ENCODE measurements around the gene TNFRSF4.

Gene TNFRSF4

GRCh38 chr1:1213345-1214265 lies at the start of gene TNFRSF4:
Gene TNFRSF4, minus strand, starts transcription at chr1:1214153. Its CDS starts 26 bp downstream, at chr1:1214127.
- H3F3A ChIP-seq (ENCODE audit: low read depth): 0 out of 2 replicates have a peak, but pooled peaks cover 3% of the 10 kb centered on the region
- H3K79me2 ChIP-seq (ENCODE audit: insufficient read depth, low read length): peaks cover 20% of the 10 kb centered on the region; the same call in 1 of the 2 replicates
- H3K9ac ChIP-seq (ENCODE audit: low read depth, low read length, poor library complexity, severe bottlenecking): peak within 1 kb of the TSS; percentile 77
- peaks cover 41% of the 10 kb centered on the region for H3K4me1 ChIP-seq (ENCODE audit: insufficient read depth, low read length, poor library complexity, severe bottlenecking)
- peak within 1 kb of the TSS; percentile 71 for H3K4me3 ChIP-seq (ENCODE audit: low read length, poor library complexity, severe bottlenecking)
- no peaks in the 10 kb centered on the region for H4K20me1 ChIP-seq (ENCODE audit: insufficient read depth, low read length, poor library complexity, severe bottlenecking)
- no peak for TF ChIP-seq CTCF (conservative IDR thresholded peaks at IDR 0.05; ENCODE audit: low read length)
- TF ChIP-seq EZH2phosphoT487 (IDR thresholded peaks at IDR 0.05; ENCODE audit: borderline replicate concordance): no peak
- H3K36me3 ChIP-seq (ENCODE audit: insufficient read depth, low read length): peaks cover 24% of the 10 kb centered on the region; the same call in 1 of the 2 replicates
- H3K9me2 ChIP-seq (replicated peaks; ENCODE audit: low read depth, low read length): no peaks in the 10 kb centered on the region
- H3K9me3 ChIP-seq (ENCODE audit: insufficient read depth, low read depth, low read length): no peaks in the 10 kb centered on the region
- H3K4me2 ChIP-seq (ENCODE audit: low read depth, low read length, poor library complexity, severe bottlenecking): peak within 1 kb of the TSS; percentile 78
- H3K27me3 ChIP-seq (ENCODE audit: insufficient read depth, low read length, poor library complexity, severe bottlenecking): no peaks in the 10 kb centered on the region
- H2AFZ ChIP-seq (ENCODE audit: low read length): no peak within 1 kb of the TSS

GRCh38 chr1:1262758-1263157 lies 48.8 kb upstream of the TNFRSF4 start:
- no peak overlapping the region for H2AFZ ChIP-seq (ENCODE audit: low read length)
- H3K4me2 ChIP-seq (ENCODE audit: low read depth, low read length, poor library complexity, severe bottlenecking): no peak overlapping the region

GRCh38 chr1:1262071-1262470 lies 48.1 kb upstream of the TNFRSF4 start:
- H3K79me2 ChIP-seq (ENCODE audit: insufficient read depth, low read length): peaks cover 6% of the 10 kb centered on the region; the same call in 1 of the 2 replicates
- H3K9me3 ChIP-seq (ENCODE audit: insufficient read depth, low read depth, low read length): no peaks in the 10 kb centered on the region
- no peak overlapping the region for H2AFZ ChIP-seq (ENCODE audit: low read length)
- H3K4me3 ChIP-seq (ENCODE audit: low read length, poor library complexity, severe bottlenecking): no peak overlapping the region
- H3K4me1 ChIP-seq (ENCODE audit: insufficient read depth, low read length, poor library complexity, severe bottlenecking): no peaks in the 10 kb centered on the region
- H3K9ac ChIP-seq (ENCODE audit: low read depth, low read length, poor library complexity, severe bottlenecking): no peak overlapping the region
- peaks cover 1% of the 10 kb centered on the region for H4K20me1 ChIP-seq (ENCODE audit: insufficient read depth, low read length, poor library complexity, severe bottlenecking)
- no peaks in the 10 kb centered on the region for H3F3A ChIP-seq (ENCODE audit: low read depth)
- H3K36me3 ChIP-seq (ENCODE audit: insufficient read depth, low read length): peaks cover 20% of the 10 kb centered on the region; the same call in 1 of the 2 replicates
- no peaks in the 10 kb centered on the region for H3K27me3 ChIP-seq (ENCODE audit: insufficient read depth, low read length, poor library complexity, severe bottlenecking)
- no peaks in the 10 kb centered on the region for H3K9me2 ChIP-seq (replicated peaks; ENCODE audit: low read depth, low read length)
- TF ChIP-seq EZH2phosphoT487 (IDR thresholded peaks at IDR 0.05; ENCODE audit: borderline replicate concordance) (no peak), CTCF (conservative IDR thresholded peaks at IDR 0.05; ENCODE audit: low read length) (no peak)
- H3K4me2 ChIP-seq (ENCODE audit: low read depth, low read length, poor library complexity, severe bottlenecking): no peak overlapping the region

More at GRCh38 chr1:1262758-1263157, 48.8 kb upstream of the TNFRSF4 start:
- Histone ChIP-seq H3K9ac (ENCODE audit: low read depth, low read length, poor library complexity, severe bottlenecking) (no peak overlapping the region), H3K9me2 (replicated peaks; ENCODE audit: low read depth, low read length) (no peaks in the 10 kb centered on the region), H3F3A (ENCODE audit: low read depth) (no peaks in the 10 kb centered on the region), H3K27me3 (ENCODE audit: insufficient read depth, low read length, poor library complexity, severe bottlenecking) (no peaks in the 10 kb centered on the region), H3K36me3 (ENCODE audit: insufficient read depth, low read length) (peaks cover 20% of the 10 kb centered on the region; the same call in 1 of the 2 replicates), H3K79me2 (ENCODE audit: insufficient read depth, low read length) (peaks cover 13% of the 10 kb centered on the region; the same call in 1 of the 2 replicates), H4K20me1 (ENCODE audit: insufficient read depth, low read length, poor library complexity, severe bottlenecking) (peaks cover 7% of the 10 kb centered on the region), H3K4me3 (ENCODE audit: low read length, poor library complexity, severe bottlenecking) (no peak overlapping the region), H3K4me1 (ENCODE audit: insufficient read depth, low read length, poor library complexity, severe bottlenecking) (no peaks in the 10 kb centered on the region), H3K9me3 (ENCODE audit: insufficient read depth, low read depth, low read length) (no peaks in the 10 kb centered on the region)
- TF ChIP-seq CTCF (conservative IDR thresholded peaks at IDR 0.05; ENCODE audit: low read length) (no peak), EZH2phosphoT487 (IDR thresholded peaks at IDR 0.05; ENCODE audit: borderline replicate concordance) (no peak)

Data from Loucy (cell line).